ENCODE measurements around the gene SCG2.

GRCh38 chr2:223594831-223595230 lies 7.3 kb downstream of the SCG2 start:
- TF ChIP-seq CTCF (IDR thresholded peaks at IDR 0.05) (no peak), POLR2A (IDR thresholded peaks at IDR 0.05) (no peak)

Measured in heart left ventricle (tissue), 13 donors.